HepG2 (cell line): ENCODE results near the gene VAMP8. TPM values are rescaled to one million over a fixed set of nuclear protein-coding genes. Genes with fewer than 3 reads are reported as not detected.

ENCODE experiments used
- ATAC-seq: fragments of 200-7000 bp; cut with Tn5 transposase; 3 replicates; pipeline ENCODE4 v1.9.1; 2020; ENCODE audit warnings: mild to moderate bottlenecking, moderate library complexity
- BruUV-seq: library from RNA; stranded (reverse); fragments of 400-500 nt; replicated peaks from 2 replicates; lab custom pipeline; 2021; lab: Mats Ljungman, UMichigan
- CTCF ChIA-PET: fragments of 300-600 bp; formaldehyde crosslinking; extraction: SDS; loops from one replicate; lab custom pipeline; 2021; ENCODE audit warnings: low total read pairs, inconsistent platforms, low intra/inter-chr PET ratio; lab: Yijun Ruan, JAX
- POLR2A ChIA-PET: fragments of 350-600 bp; sonication (Branson Sonifier 250); formaldehyde crosslinking; loops from one replicate; lab custom pipeline; 2020; ENCODE audit warnings: antibody characterized with exemption, inconsistent platforms; lab: Yijun Ruan, JAX
- DNase-seq: peaks from one replicate; pipeline ENCODE4 v3.0.0-alpha.2; 2015; ENCODE audit warnings: low spot score
- FAIRE-seq: peaks from 3 replicates; lab custom pipeline; 2011; peaks lifted over from hg19 to GRCh38; lab: Jason Lieb, UNC
- H2AFZ ChIP-seq: one replicate; pipeline ENCODE4 v1.6.1; 2011; ENCODE audit warnings: low read length, inconsistent platforms
- H3K27ac ChIP-seq: fragments of 300-600 bp; 3 replicates; pipeline ENCODE4 v1.8.0; 2011; ENCODE audit warnings: mixed run types, mild to moderate bottlenecking, mixed read lengths, low read length, inconsistent platforms; ENCODE audit not compliant: insufficient read depth; ENCODE audit errors: extremely low read length
- H3K27me3 ChIP-seq, 2 experiments: fragments of 200-600 bp in 1 of 2; 2 replicates in 1 of 2; 3 replicates in 1 of 2; pipeline versions ENCODE4 v1.6.0 to v1.8.0; 2011; ENCODE audit warnings: low read length in 2 of 2, mild to moderate bottlenecking in 2 of 2, moderate library complexity in 2 of 2, inconsistent platforms in 1 of 2; ENCODE audit not compliant: insufficient read depth in 2 of 2, control insufficient read depth in 1 of 2
- H3K36me3 ChIP-seq, 2 experiments: fragments of 200-600 bp in 1 of 2; replicated peaks in 1 of 2; 2 replicates in 1 of 2; 3 replicates in 1 of 2; pipeline versions ENCODE4 v1.5.1 to v1.8.0; 2011; ENCODE audit warnings: low read length in 2 of 2, inconsistent platforms in 1 of 2; ENCODE audit not compliant: insufficient read depth in 2 of 2, control insufficient read depth in 1 of 2
- H3K4me1 ChIP-seq: 2 replicates; pipeline ENCODE4 v1.5.1; 2012; ENCODE audit warnings: low read length, inconsistent platforms; ENCODE audit not compliant: insufficient read depth
- H3K4me2 ChIP-seq: 2 replicates; pipeline ENCODE4 v1.6.0; 2011; ENCODE audit warnings: low read depth, low read length, inconsistent platforms
- H3K4me3 ChIP-seq, 3 experiments: fragments of 200-600 bp in 1 of 3; sonication (generic), shearing (Covaris generic) in 1 of 3; replicated peaks in 1 of 3; 2 replicates each; pipeline ENCODE4 v1.5.1; 2011 to 2016; ENCODE audit warnings: low read length in 3 of 3, inconsistent platforms in 2 of 3, low read depth in 2 of 3, mild to moderate bottlenecking in 2 of 3, control low read depth in 1 of 3, mixed read lengths in 1 of 3; ENCODE audit not compliant: insufficient read depth in 1 of 3
- H3K79me2 ChIP-seq: one replicate; pipeline ENCODE4 v1.6.1; 2011; ENCODE audit warnings: low read length, inconsistent platforms; ENCODE audit not compliant: insufficient read depth
- H3K9ac ChIP-seq: 2 replicates; pipeline ENCODE4 v1.6.0; 2011; ENCODE audit warnings: mild to moderate bottlenecking, low read depth, low read length, inconsistent platforms; ENCODE audit not compliant: insufficient read depth
- H3K9me3 ChIP-seq: 2 replicates; pipeline ENCODE4 v1.5.1; 2012; ENCODE audit warnings: mild to moderate bottlenecking, low read length
- H4K20me1 ChIP-seq: 2 replicates; pipeline ENCODE4 v1.6.0; 2011; ENCODE audit warnings: inconsistent platforms, mild to moderate bottlenecking, low read length, moderate library complexity; ENCODE audit not compliant: insufficient read depth
- ATF4 ChIP-seq, 2 experiments: fragments of 450-650 bp in 1 of 2; sonication (generic) in 1 of 2; formaldehyde crosslinking; IDR thresholded peaks; 2 replicates each; pipeline versions ENCODE4 v1.5.0 to v1.8.0; 2020 to 2022; ENCODE audit warnings: mild to moderate bottlenecking in 1 of 2, missing genetic modification reagents in 1 of 2
- DNMT1 ChIP-seq: sonication (generic); formaldehyde crosslinking; IDR thresholded peaks from 2 replicates; pipeline ENCODE4 v1.5.1; 2020; ENCODE audit warnings: mild to moderate bottlenecking, missing genetic modification reagents
- GTF3A ChIP-seq: sonication (generic); formaldehyde crosslinking; conservative IDR thresholded peaks from 2 replicates; pipeline ENCODE4 v1.4.0; 2020; ENCODE audit warnings: mild to moderate bottlenecking, missing genetic modification reagents
- HDAC2 ChIP-seq: sonication (generic); formaldehyde crosslinking; IDR thresholded peaks from 2 replicates; pipeline ENCODE4 v1.4.0; 2020; ENCODE audit warnings: missing genetic modification reagents
- HNF4A ChIP-seq: sonication (generic); formaldehyde crosslinking; IDR thresholded peaks from 2 replicates; pipeline ENCODE4 v1.4.0; 2020; ENCODE audit warnings: missing genetic modification reagents
- JUN ChIP-seq: sonication (generic); formaldehyde crosslinking; IDR thresholded peaks from 2 replicates; pipeline ENCODE4 v1.4.0; 2020; ENCODE audit warnings: mild to moderate bottlenecking, missing genetic modification reagents
- KAT7 ChIP-seq: IDR thresholded peaks from 2 replicates; pipeline ENCODE4 v1.6.1; 2018; ENCODE audit warnings: borderline replicate concordance, missing compliant biosample characterization
- NFATC3 ChIP-seq: sonication (generic); formaldehyde crosslinking; IDR thresholded peaks from 2 replicates; pipeline ENCODE4 v1.5.1; 2020; ENCODE audit warnings: mild to moderate bottlenecking, missing genetic modification reagents
- NR2C2 ChIP-seq: sonication (generic); formaldehyde crosslinking; IDR thresholded peaks from 2 replicates; pipeline ENCODE4 v1.4.0; 2020; ENCODE audit warnings: missing genetic modification reagents, mild to moderate bottlenecking, moderate library complexity, borderline replicate concordance
- NRL ChIP-seq: sonication (generic); formaldehyde crosslinking; IDR thresholded peaks from 2 replicates; pipeline ENCODE4 v1.5.0; 2020; ENCODE audit warnings: missing genetic modification reagents, mild to moderate bottlenecking, moderate library complexity, borderline replicate concordance
- RORA ChIP-seq: sonication (generic); formaldehyde crosslinking; IDR thresholded peaks from 2 replicates; pipeline ENCODE4 v1.5.0; 2020; ENCODE audit warnings: mild to moderate bottlenecking, missing genetic modification reagents, moderate library complexity
- SALL2 ChIP-seq: sonication (generic); formaldehyde crosslinking; IDR thresholded peaks from 2 replicates; pipeline ENCODE4 v1.8.1; 2023; ENCODE audit warnings: mild to moderate bottlenecking, missing genetic modification reagents, inconsistent platforms
- UBTF ChIP-seq: sonication (generic); formaldehyde crosslinking; IDR thresholded peaks from 2 replicates; pipeline ENCODE4 v1.4.0; 2020; ENCODE audit warnings: mild to moderate bottlenecking, missing genetic modification reagents
- ZBTB38 ChIP-seq: sonication (generic); formaldehyde crosslinking; IDR thresholded peaks from 2 replicates; pipeline ENCODE4 v1.5.1; 2020; ENCODE audit warnings: mild to moderate bottlenecking, missing genetic modification reagents
- ZBTB46 ChIP-seq: sonication (generic); formaldehyde crosslinking; IDR thresholded peaks from 2 replicates; pipeline ENCODE4 v1.4.0; 2020; ENCODE audit warnings: mild to moderate bottlenecking, missing genetic modification reagents, borderline replicate concordance
- ZNF34 ChIP-seq: sonication (generic); formaldehyde crosslinking; IDR thresholded peaks from 2 replicates; pipeline ENCODE4 v1.4.0; 2020; ENCODE audit warnings: mild to moderate bottlenecking, missing genetic modification reagents, borderline replicate concordance
- ZNF607 ChIP-seq: sonication (generic); formaldehyde crosslinking; IDR thresholded peaks from 2 replicates; pipeline ENCODE4 v1.5.1; 2020; ENCODE audit warnings: missing genetic modification reagents, mild to moderate bottlenecking, borderline replicate concordance
- ZNF777 ChIP-seq: sonication (generic); formaldehyde crosslinking; IDR thresholded peaks from 2 replicates; pipeline ENCODE4 v1.4.0; 2020; ENCODE audit warnings: missing genetic modification reagents
- ZNF800 ChIP-seq: sonication (generic); formaldehyde crosslinking; IDR thresholded peaks from 2 replicates; pipeline ENCODE4 v1.4.0; 2020; ENCODE audit warnings: missing genetic modification reagents
- WGBS: methylation state at CpG from one replicate; pipeline ENCODE4 v1.1.6; 2017; ENCODE audit warnings: low lambda C conversion rate; 5-methylcytosine and 5-hydroxymethylcytosine counted together
- in situ Hi-C: cut with HindIII; loops from 2 replicates; pipeline ENCODE4 v1.10.0; 2017; ENCODE audit warnings: low pct_unique_long_range_greater_than_20kb; ENCODE audit not compliant: extremely low pct_ligation_motif_present
- intact Hi-C: fragments of 100-400 bp; cut with micrococcal nuclease; formaldehyde crosslinking; loops from one replicate; pipeline ENCODE4 v1.10.0; 2022; ENCODE audit not compliant: unreplicated experiment
- polyA plus RNA-seq, 8 experiments: library from polyadenylated mRNA; depleted of rRNA in 3 of 8; stranded (reverse) in 7 of 8; unstranded in 1 of 8; fragments of >200 nt; fragmentation: Illumina TruSeq in 4 of 8; extraction: Trizol in 4 of 8; gene quantifications; 2 replicates each; pipeline versions ENCODE4 v1.2.1 to v1.2.3, GENCODE V29; 2011 to 2016; ENCODE audit warnings: low read depth in 4 of 8, missing spikeins in 1 of 8, mixed read lengths in 1 of 8; ENCODE audit not compliant: insufficient read depth in 1 of 8
- total RNA-seq, 5 experiments: library from RNA; depleted of rRNA; stranded (reverse); fragments of >200 nt; fragmentation: Illumina TruSeq; extraction: Trizol; gene quantifications; 2 replicates each; pipeline ENCODE4 v1.2.3, GENCODE V29; 2016; ENCODE audit warnings: low read depth in 1 of 5

The VAMP8 gene
- total and polyA plus RNA-seq, 2 of the 13 experiments (the other 11 are each of a cell fraction or from before 2014, with no cell fraction given): 83.3 to 157 TPM

- intact Hi-C loops (loop anchor here (1.0 to 2.0 kb wide), 3 partner anchors 8 to 25 kb away; partner anchors contain the start of genes GGCX and TMEM150A), in situ Hi-C loops (no loop called here)
- FAIRE-seq (no peak), ATAC-seq (no peak), DNase-seq (no peak)
- Histone ChIP-seq H3K4me1 (peaks cover 59% of the 10 kb centered on the region), H2AFZ (peak overlapping the region; percentile 84), H3K9me3 (no peaks in the 10 kb centered on the region), H3K4me2 (peak overlapping the region; percentile 95), H3K79me2 (peaks cover 12% of the 10 kb centered on the region), H3K27ac (peak overlapping the region; percentile 64), H3K4me3 (peak overlapping the region; percentile 79 to 90 (median 87)), H3K27me3 (peaks cover 0 to 9% of the 10 kb centered on the region in 2 experiments; a peak in 2 of 5 replicates), H3K9ac (peak overlapping the region; percentile 80), H4K20me1 (no peaks in the 10 kb centered on the region), H3K36me3 (peaks cover 0 to 7% of the 10 kb centered on the region in 2 experiments; a peak in 3 of 5 replicates)
- no TSS peak for BruUV-seq
- ChIA-PET CTCF (no interaction called here), POLR2A (interaction anchor here (0.7 to 12.7 kb wide), 18 partner anchors 8 to 177 kb away, joined by 4 to 201 read pairs (median 9); partner anchors contain the start of genes C2orf68, GGCX, MAT2A and RNF181)
- 0% methylated on average over 3 of the region's 3 CpGs for WGBS
- TF ChIP-seq KAT7 (CRISPR knock-in tag) (no peak), NR2C2 (no peak), ZNF607 (CRISPR knock-in tag) (no peak), ZNF777 (CRISPR knock-in tag) (0 out of 2 replicates have a peak, but pooled peaks have one; percentile 18), ZBTB46 (CRISPR knock-in tag) (no peak), GTF3A (no peak), ZBTB38 (CRISPR knock-in tag) (no peak), ATF4 (CRISPR knock-in tag; IDR thresholded peaks at IDR 0.05) (no peak), NFATC3 (CRISPR knock-in tag) (0 out of 2 replicates have a peak, but pooled peaks have one; percentile 17), RORA (CRISPR knock-in tag) (no peak), DNMT1 (CRISPR knock-in tag) (no peak), ZNF800 (CRISPR knock-in tag) (0 out of 2 replicates have a peak, but pooled peaks have one; percentile 45), ZNF34 (CRISPR knock-in tag) (no peak), HNF4A (CRISPR knock-in tag) (no peak), JUN (CRISPR knock-in tag) (no peak), NRL (CRISPR knock-in tag) (no peak), SALL2 (CRISPR knock-in tag) (0 out of 2 replicates have a peak, but pooled peaks have one; percentile 12), UBTF (CRISPR knock-in tag) (no peak), HDAC2 (CRISPR knock-in tag) (no peak)
Measured at GRCh38 chr2:85577063-85577385, 362 bp upstream of the VAMP8 start.
